HG03095 (cell line): ENCODE results near the gene HSPA12A.

Experiments
- ATAC-seq: cut with Tn5 transposase; IDR thresholded peaks from one replicate; pipeline ENCODE4 v1.9.1; 2021; ENCODE audit warnings: moderate library complexity; ENCODE audit not compliant: unreplicated experiment

HSPA12A gene

DNA sequence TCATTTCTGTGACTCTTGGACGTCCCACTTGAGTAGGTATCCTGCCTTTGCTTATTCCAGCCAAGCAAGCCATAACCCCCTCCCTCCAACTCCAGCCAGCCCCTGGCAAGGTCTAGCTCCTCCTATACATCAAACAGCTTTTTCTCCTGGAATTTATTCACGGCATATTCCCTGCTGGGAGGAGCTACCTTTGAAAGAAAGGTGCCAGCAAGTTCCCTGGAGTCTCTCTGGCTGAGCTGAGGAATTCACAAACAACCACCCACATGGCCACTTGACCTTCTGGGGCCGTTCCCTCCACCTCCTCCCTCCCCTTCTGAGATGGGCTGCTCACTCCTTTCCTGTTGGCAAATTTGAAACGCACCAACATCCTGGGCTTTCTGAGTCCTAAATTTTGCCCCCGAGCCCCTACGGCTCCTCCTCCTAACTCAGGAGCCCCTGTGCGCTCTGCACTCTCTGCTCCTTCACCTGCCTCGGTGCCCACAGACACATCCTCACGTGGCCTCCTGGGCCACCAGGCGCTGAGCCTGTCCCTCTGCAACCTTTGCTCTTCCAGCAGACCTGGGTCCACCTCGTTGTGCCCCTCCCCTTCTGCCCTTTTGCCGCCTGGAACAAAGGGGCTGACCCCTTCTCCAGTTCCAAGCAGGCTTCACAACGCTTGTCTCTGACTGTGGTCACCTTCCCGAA lies 48.0 kb downstream of the HSPA12A start:
- no peak for ATAC-seq

DNA sequence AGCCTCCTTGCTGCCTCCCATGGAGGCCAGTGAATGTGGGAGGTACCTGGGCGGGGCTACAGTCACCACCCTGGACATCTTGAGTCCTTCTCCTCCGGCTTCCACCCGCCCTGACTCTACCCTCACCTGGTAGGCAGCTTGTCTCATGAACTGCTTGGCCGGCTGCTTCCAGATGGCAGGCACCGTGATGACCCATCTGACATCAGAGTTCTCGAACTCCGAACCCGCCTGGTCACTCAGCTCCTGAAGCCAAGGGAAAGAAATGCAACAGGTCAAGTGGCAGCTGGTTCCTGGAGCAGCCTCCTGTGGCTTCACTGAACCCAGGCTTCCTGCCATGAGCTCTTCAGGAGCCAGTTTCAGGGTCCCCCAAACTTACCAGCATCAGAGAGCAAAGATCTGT lies 50.1 kb downstream of the HSPA12A start:
- ATAC-seq: no peak

DNA sequence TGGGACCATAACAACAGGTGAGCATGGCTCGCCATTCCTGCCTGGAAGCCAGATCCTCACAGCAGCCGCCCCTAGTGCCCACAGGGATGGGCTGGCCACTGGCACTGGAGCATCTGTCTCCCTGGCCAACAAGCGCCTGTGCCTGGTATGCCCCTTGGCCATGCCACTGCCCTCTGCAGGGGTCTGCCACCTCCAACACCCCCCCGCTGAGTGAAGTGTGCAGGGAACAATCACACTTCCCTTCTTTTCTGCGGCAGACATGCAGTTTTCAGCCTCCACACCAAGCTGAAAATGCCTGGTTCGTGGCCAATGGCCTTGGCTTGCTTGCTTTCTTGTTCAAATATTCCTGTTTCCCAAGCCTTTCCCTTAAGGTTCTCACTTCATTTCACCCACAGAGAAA lies 50.7 kb downstream of the HSPA12A start:
- no peak for ATAC-seq

DNA sequence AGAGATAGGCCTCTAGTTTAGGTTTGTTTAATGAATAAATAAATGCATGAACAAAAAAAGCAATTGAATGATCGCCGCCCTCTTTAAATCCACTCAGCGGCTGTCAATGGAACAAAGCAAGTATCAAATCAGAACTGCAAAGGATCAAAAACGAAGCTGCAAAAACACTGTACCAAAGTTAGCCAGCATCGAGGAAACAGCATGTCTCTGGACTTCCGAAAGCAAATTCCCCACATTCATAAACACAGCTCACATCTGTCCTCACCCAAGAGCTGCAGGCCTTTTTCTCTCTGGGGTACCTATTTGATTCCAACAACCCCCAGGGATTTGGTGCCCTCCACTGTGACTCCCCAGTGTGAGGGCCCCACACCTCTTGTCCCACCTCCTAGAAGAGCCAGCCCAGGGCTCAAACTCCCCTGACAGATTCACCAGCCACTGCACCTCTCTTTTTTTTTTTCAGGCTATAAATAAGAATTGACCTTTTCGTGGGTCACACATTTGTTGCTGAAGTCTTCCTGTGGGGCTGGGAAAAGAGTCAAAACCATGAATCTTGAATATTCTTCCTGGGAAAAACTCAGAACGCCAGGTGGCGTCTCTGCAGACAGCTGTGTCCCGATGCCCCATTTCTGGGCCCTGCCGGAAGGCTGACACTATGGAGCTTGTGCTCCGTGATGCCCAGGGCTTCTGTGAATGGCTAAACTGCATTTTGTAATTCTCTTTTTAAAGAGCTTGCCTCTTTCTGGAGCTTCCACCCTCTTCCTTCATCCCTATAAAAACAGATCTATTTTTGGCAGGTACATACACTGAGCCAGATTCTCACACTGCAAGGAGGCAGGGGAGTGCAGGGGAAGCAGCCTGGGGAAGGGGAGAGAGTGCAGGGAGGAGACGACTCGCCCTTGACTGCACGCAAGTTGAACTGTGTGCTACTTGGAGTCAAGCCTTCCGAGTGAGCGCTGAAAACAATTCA lies 51.7 kb downstream of the HSPA12A start:
- ATAC-seq: no peak

DNA sequence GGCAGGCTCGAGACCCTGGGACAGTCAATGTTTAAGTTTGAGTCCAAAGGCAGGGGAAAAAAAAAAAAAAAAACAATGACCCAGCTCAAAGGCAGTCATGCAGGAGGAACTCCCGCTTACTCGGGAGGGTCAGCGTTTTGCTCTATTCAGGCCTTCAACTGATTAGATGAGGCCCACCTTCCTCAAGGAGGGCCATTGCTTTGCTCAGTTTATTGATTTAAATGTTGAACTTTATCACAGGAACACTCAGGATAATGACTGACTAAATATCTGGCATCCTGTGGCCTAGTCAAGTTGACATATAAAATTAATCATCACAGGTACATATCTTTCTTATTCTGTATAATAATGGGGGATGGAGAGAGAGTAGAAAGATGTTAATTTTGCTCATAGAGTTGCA lies 52.6 kb downstream of the HSPA12A start:
- no peak for ATAC-seq

DNA sequence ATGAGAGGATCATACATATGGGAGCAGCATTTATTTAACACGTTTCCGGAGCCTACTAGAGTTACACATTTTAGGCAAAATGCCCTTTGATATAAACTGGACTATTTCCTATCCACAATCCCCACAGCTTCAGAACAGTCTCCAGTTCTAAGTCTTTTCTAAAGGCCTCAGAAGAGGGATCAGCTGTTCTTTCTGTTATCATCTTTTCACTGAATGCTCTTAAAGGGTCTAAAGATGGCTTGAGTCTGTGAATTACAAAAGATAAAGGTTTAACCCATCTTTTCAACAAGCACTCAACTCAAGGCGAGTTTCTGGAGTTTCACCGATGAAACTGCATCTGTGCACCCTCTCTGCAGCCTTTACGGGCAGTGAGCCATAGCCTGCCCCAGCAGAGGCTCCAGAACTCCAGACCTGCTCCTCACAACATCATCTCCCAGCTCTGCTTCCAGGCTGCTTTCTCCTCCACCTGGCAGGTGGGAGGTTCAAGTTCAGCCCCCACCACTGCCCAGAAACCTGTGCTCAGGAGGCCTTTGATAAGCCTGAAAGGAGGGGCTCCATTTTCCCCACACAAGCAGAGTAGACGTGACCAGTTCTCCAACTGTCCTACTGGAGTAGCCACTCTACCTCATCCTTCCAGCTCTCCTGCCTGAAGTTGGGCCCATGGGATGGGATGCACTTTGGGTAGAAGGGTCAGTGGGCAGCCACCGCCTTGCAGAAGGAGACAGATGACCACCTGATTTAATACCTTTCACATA lies 53.4 kb downstream of the HSPA12A start:
- ATAC-seq: no peak

DNA sequence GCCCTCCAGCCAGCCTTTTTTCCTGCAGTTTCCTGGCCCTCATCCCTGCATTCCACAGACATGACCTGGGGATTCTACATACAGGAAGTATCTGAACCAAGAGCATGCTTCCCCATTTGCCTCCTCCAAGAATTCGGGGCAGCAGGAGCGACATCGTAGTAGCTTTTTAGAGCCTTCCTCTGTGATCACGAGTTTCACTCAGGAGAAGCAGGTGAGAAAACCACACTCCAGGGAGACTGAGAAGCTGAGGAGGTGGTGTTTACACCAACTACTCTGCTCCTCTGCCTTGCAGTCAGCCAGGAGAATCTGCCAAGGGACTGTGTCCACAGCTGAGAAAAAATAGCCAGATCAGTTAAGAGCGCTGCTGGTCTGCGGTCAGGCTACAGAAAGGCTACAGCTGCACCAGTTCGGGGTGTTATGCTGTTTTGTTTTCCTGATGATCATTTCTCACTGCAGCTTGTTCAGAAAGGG lies 54.1 kb downstream of the HSPA12A start:
- ATAC-seq: no peak

DNA sequence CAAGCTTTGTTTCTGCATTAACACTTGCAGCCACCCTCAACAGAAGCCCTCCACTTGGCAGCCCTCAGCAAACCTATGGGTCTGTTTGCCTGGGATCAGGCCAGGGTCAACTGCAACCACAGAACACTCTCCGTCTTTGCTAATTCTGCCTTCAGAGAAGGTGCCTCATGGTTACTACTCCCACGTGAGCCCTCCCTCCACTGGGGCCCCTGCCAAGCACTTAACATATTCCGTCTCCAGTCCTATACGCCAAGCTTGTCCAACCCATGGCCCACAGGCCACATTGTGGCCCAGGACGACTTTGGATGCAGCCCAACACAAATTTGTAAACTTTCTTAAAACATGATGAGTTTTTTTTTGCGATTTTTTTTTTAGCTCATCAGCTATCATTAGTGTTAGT lies 54.7 kb downstream of the HSPA12A start:
- ATAC-seq: no peak

DNA sequence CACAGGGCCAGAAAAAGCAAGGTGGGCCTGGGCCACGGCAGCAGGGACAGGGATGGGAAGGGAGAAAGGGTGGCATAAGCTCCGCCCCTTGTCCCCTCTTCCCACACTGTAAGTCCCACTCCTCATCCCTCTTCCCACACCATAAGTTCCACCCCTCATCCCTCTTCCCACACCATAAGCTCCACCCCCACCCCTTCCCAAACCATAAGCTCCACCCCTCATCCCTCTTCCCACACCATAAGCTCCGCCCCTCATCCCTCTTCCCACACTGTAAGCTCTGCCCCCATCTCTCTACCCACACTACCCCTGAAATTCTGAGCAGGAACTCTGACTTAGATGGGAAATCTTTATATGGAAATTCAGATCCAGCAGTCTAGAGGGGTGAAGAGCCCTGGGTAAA lies 55.7 kb downstream of the HSPA12A start:
- ATAC-seq: no peak

DNA sequence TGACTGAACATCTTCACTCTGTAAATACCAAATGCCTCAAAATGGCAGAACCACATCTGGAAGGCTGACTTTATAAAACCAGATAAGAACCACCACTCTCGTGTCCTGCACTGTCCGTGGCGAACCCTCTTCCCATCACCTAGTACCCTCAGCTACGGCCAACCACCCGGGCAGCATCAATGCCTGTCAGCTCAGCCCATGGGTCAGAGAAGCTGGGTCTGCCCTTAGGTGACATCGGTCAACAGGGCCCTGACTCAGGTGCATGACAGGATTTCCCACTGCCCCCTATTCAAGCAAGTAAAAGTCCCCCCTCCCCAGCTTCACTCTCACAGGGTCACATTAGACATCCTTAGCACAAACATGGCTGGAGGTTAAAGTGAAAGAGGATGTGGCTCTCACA lies 56.6 kb downstream of the HSPA12A start:
- no peak for ATAC-seq

DNA sequence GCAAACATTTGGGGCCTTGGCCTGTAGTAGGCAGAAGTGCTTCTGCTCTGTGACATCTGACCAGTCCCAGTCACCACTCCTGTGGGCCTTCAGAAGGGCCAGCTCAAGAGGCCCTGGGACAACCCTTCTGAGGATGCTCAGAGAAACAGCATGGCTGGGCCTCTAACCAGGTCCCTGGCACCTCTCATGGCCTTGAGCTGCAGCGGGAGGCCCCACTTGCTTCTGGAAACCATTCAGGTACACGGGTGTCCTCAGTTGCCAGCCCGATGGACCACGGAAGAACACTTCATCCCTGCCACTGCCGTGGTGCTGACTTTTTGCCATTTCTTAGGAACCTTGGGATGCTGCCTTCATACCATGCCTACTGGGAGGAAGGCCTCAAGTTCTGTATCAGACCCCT lies 57.6 kb downstream of the HSPA12A start:
- ATAC-seq: no peak

DNA sequence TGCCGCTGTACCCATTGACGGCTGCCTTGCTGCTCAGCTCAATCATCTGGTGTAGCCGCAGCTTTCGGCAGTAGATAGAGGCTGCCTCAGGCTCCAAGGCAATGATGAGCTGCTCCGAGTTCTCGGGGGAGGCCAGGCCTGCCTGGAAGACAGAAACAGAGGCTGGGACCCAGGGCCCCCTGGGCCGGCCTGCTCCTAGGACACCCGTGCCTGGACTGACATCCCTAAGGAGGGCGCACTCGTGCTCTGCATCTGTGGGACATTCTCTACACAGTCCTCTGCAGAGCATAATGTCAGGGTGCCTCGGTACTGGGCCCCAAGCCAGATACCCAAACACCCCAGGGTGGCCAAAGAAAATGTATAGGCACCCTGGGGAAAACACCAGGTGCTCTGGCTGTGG lies 58.5 kb downstream of the HSPA12A start:
- no peak for ATAC-seq

DNA sequence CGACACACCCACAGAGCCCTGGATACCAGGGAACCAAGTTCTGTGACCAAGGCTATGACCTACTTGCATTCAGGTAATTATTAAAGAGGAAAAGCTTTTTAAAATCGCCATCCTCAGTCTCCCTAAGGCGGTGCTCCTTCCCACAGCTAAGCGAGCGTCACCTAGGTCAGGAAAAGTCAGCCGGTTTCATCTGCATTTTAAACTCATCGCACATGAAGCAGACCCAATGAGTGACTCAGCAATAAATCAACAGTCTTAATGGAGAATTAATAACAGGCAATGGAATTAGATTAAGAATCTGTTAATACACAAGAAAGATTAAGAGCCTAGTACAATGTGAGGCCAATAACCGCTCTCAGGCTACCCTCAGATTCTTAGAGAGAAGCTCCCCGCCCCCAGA lies 59.2 kb downstream of the HSPA12A start:
- no peak for ATAC-seq

DNA sequence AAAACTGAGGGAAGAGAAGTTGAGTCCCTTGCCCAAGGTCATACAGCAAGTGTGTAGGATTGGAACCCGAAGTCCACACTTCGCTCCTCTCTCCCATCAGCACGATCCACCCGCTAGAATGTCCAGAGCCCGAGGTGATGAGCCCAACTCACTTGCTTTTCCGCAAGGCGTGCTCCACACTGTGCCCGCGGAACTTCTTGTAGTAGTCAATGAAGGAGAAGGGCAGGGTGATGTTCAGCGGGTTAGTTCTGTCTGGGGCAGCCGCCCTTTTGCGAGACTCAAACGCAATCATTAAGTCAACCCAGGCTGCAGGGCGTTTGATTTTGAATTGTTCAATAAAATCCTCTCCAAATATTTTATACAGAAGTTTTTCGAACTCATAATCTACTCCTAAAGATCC lies 63.0 kb downstream of the HSPA12A start:
- ATAC-seq: no peak

DNA sequence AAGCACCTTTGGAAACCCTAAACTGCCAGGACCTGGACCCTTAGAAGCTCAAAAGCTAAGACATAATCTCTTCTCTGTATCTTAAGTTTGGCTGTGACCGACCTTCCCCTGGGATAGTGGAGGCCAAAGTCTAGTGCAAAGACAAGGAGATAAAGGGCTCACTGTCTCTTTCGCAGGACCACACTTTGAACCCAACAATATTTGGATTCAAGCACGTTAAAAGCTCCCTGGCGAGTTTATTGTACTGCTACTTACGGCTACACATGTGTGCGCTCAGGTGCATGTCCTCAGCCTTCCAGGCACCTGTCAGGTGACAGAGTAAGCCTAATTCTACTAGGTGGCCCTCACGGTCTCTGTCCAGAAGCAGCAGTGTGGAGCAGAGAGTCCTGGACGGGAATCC lies 65.7 kb downstream of the HSPA12A start:
- no peak for ATAC-seq

DNA sequence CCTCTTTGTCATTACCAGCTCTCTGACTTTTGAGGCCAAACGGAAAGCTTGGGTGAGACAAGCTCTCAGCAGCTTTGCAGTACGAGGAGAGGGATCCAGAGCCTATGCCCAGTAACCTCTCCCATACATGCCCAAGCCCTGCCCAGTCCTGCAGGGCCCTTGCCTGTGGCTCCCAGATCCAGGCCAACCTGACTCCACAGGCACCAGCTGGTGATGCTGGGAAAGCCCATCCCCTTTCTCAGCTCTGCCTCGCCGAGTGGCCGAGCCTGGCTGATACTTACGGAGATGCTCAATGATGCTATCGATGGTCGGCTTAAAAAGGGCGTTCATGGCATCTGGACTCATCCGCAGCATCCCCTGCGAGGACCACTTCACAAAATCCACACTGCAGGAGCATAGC lies 66.2 kb downstream of the HSPA12A start:
- ATAC-seq: no peak

DNA sequence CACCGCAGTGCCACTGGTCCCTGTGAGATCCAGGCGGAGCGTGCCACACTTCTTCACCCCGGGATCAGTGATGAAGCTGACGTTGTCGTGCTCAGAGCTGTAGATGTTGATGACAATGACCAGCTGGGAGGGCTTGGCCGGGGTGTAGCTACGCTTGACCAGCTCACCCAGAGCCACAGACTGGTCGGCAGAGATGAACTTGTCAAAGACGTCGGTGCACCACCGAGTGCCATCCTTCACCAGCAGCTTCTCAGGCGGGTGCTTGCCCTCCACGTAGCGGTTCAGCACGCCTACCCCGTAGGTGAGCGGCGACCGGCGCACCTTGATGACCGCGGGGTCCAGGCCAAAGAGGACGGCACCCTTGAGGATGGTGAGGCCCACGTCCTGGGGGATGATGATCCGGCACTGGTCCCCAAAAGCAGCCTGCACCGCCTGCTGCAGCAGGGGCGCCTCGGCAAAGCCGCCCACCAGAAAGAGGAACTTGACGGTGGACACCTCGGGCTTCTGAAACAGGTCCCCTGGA lies 67.4 kb downstream of the HSPA12A start:
- no peak for ATAC-seq

DNA sequence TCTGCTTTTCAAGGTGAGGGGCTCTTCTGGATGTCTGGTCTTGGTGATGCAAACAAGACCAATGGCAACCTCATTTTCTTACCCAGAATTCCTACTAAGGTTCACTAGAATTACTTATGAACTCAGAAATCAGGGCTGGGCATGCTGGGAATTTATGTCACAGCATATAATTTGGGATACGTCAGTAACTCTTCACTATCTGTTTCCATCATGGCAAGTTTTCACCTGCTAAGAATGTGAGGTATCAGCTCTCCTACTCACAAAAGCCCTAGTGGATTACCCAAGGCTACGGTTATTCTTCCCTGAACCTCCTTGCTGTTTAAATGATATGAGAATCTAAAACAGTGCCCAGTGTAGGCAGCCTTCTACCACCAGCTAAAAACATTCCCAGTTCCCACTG lies 68.5 kb downstream of the HSPA12A start:
- no peak for ATAC-seq

DNA sequence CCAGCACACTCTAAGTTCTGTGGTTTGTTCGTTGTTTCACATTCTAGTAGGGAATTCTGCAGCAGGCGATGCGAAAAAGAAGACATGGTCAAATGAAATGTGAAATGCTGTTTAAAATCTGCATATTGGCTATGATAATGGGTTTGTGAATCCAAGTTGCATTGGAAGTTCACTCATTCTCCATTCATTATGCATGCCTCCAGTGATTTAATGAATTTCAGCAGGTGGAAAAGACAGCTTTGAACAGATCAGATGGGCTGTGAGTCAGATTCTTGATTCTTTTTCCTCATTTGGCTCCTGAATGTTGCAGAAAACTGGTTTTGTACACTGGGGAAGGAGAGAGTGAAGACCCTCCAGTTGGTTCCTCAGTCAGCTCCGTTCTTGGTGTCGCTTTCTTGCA lies 69.5 kb downstream of the HSPA12A start:
- ATAC-seq: no peak

DNA sequence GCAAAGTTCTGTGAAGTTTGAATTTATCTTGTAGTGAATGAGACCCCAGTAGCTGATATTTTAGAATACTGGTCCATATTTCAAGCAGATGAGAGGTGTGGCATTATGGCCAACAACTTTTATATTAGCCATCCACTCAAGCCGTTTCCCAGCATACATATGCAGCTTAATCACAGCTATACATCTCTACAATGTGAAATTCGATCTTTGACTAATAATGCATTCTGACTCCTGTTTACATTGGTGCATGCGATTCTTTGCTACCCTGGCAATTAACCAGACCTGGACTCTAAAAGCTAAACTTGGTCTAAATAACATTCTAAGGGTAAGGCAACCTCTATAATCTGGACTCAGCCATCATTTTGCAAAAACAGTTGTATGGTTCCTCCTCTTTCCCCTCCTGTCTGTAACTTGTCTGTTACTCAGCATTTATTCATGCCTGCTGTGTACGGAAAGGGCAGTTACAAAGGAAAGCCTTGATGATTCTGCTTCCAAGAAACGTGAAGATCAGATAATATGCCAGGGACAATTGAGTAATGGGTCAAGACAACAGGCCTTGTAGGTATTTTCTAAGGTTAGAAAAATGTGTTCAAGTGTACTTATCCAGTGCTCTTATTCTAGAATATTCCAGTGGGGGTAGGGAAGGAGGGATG lies 71.0 kb downstream of the HSPA12A start:
- ATAC-seq: no peak

DNA sequence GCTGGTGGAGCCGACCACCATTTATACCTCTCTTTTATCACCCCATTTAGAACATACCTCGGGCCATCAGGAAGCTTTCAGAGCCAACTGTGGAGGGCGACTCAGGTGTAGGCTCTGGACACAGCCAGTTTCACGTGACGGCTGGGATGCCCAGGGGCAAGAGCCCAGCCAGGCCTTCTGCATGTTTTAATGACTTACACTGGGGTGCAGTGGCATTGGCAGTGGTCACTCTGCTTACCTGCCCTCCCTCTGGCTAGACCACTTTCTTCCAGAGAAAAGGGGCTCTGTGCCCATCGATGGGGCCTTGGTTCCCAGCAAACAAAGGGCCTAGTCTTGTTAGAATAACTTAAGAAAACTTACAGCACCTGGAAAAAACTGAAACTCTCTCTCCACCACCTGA lies 71.7 kb downstream of the HSPA12A start:
- no peak for ATAC-seq
